GM12878 (cell line): ENCODE data around the gene TLCD2. TPM values are rescaled to one million over a fixed set of nuclear protein-coding genes. Genes with fewer than 3 reads are reported as not detected.

ENCODE experiments used
- E4F1 ChIP-seq: fragments of 450-650 bp; IDR thresholded peaks from 2 replicates; pipeline ENCODE4 v1.6.1; 2018; ENCODE audit warnings: borderline replicate concordance, mild to moderate bottlenecking; ENCODE audit not compliant: partially characterized antibody
- HCFC1 ChIP-seq: fragments of 150-350 bp; IDR thresholded peaks from 2 replicates; pipeline ENCODE4 v1.6.1; 2014; ENCODE audit warnings: low read length
- HDGF ChIP-seq: fragments of 450-650 bp; IDR thresholded peaks from 2 replicates; pipeline ENCODE4 v1.6.1; 2016; ENCODE audit warnings: antibody characterized with exemption
- IRF5 ChIP-seq: fragments of 450-650 bp; IDR thresholded peaks from 2 replicates; pipeline ENCODE4 v1.6.1; 2017; ENCODE audit warnings: borderline replicate concordance
- MTA3 ChIP-seq: IDR thresholded peaks from 2 replicates; pipeline ENCODE4 v1.6.1; 2012; ENCODE audit warnings: low read length, inconsistent platforms, borderline replicate concordance
- MYB ChIP-seq: fragments of 150-350 bp; IDR thresholded peaks from 2 replicates; pipeline ENCODE4 v1.6.1; 2014; ENCODE audit warnings: mild to moderate bottlenecking, low read depth, low read length, borderline replicate concordance
- NFXL1 ChIP-seq: fragments of 450-650 bp; IDR thresholded peaks from 2 replicates; pipeline ENCODE4 v1.6.1; 2017; ENCODE audit warnings: antibody characterized with exemption, mild to moderate bottlenecking, borderline replicate concordance
- NR2F1 ChIP-seq: fragments of 450-650 bp; conservative IDR thresholded peaks from 2 replicates; pipeline ENCODE4 v1.6.1; 2017; ENCODE audit warnings: mild to moderate bottlenecking
- RELB ChIP-seq: fragments of 450-650 bp; IDR thresholded peaks from 2 replicates; pipeline ENCODE4 v1.6.1; 2017; ENCODE audit warnings: low read depth, mild to moderate bottlenecking, moderate library complexity
- SP1 ChIP-seq: IDR thresholded peaks from one replicate; pipeline ENCODE4 v1.6.1; 2011; ENCODE audit warnings: low read depth, low read length
- TAF1 ChIP-seq: IDR thresholded peaks from 2 replicates; pipeline ENCODE4 v1.6.1; 2011; ENCODE audit warnings: mild to moderate bottlenecking, low read depth, low read length, borderline replicate concordance
- USF1 ChIP-seq: IDR thresholded peaks from 2 replicates; pipeline ENCODE4 v1.6.1; 2011; ENCODE audit warnings: borderline replicate concordance, low read depth, mild to moderate bottlenecking, moderate library complexity, mixed read lengths, low read length; ENCODE audit not compliant: insufficient read depth; ENCODE audit errors: extremely low read length
- ZSCAN29 ChIP-seq: fragments of 450-650 bp; IDR thresholded peaks from 2 replicates; pipeline ENCODE4 v1.6.1; 2017; ENCODE audit warnings: mild to moderate bottlenecking, moderate library complexity
- polyA plus RNA-seq, 11 experiments: library from polyadenylated mRNA; depleted of rRNA in 4 of 11; unstranded in 6 of 11; stranded (reverse) in 5 of 11; fragments of >200 nt; fragmentation: Nextera tagmentation in 4 of 11; fragmentation: Illumina TruSeq in 1 of 11; extraction: Ambion mirVana in 4 of 11; extraction: Trizol in 1 of 11; gene quantifications; 1 replicate in 1 of 11; 2 replicates in 10 of 11; pipeline versions ENCODE4 v1.2.1 to v1.2.3, GENCODE V29; 2011 to 2016; ENCODE audit warnings: inconsistent platforms in 2 of 11, missing spikeins in 2 of 11, low read depth in 1 of 11
- total RNA-seq, 4 experiments: library from RNA; depleted of rRNA in 3 of 4; stranded (reverse); fragments of >200 nt in 3 of 4; fragmentation: Illumina TruSeq in 1 of 4; extraction: Trizol in 1 of 4; gene quantifications; 2 replicates each; pipeline versions ENCODE4 v1.2.1 to v1.2.3, GENCODE V29; 2013 to 2021

The TLCD2 gene
- total and polyA plus RNA-seq, 10 of the 15 experiments (the other 5 are each of a cell fraction or from before 2014, with no cell fraction given) = 0.02 to 0.15 (median 0.05) TPM; not detected in 2

GRCh38 chr17:1724869-1725641 lies 14.9 kb upstream of the TLCD2 start (continued):
- no peak for TF ChIP-seq SP1
- TF ChIP-seq MTA3 = no peak
- no peak for TF ChIP-seq ZSCAN29
- no peak for TF ChIP-seq HCFC1
- no peak for TF ChIP-seq NFXL1
- 0 out of 2 replicates have a peak, but pooled peaks have one; percentile 21 for TF ChIP-seq NR2F1
- 0 out of 2 replicates have a peak, but pooled peaks have one; percentile 2 for TF ChIP-seq TAF1
- TF ChIP-seq MYB = no peak
- no peak for TF ChIP-seq RELB
- TF ChIP-seq IRF5 = no peak
- peak; percentile 8 for TF ChIP-seq E4F1
- 0 out of 2 replicates have a peak, but pooled peaks have one; percentile 19 for TF ChIP-seq HDGF
- TF ChIP-seq USF1 = no peak
